H1 (cell line): ENCODE measurements around the gene PGAP3. TPM values are rescaled to one million over a fixed set of nuclear protein-coding genes. Genes with fewer than 3 reads are reported as not detected.

Source experiments
- ATF2 ChIP-seq: IDR thresholded peaks from 2 replicates; pipeline ENCODE4 v1.6.1; 2012; ENCODE audit warnings: low read length, inconsistent platforms
- ATF3 ChIP-seq: IDR thresholded peaks from 2 replicates; pipeline ENCODE4 v1.6.1; 2011; ENCODE audit warnings: low read depth, mild to moderate bottlenecking, low read length; ENCODE audit not compliant: insufficient read depth
- KDM4A ChIP-seq: IDR thresholded peaks from one replicate; pipeline ENCODE4 v1.7.1; 2012; ENCODE audit warnings: low read depth, mild to moderate bottlenecking, moderate library complexity, low read length, inconsistent platforms; ENCODE audit not compliant: severe bottlenecking
- POLR2AphosphoS5 ChIP-seq: IDR thresholded peaks from 2 replicates; pipeline ENCODE4 v1.6.1; 2011; ENCODE audit warnings: low read depth, low read length
- RNF2 ChIP-seq: fragments of 200-900, 300-1000 bp; sonication (generic); IDR thresholded peaks from 2 replicates; pipeline ENCODE4 v1.7.1; 2016; ENCODE audit warnings: borderline replicate concordance, low read depth, mild to moderate bottlenecking, antibody characterized with exemption, low read length; ENCODE audit not compliant: poor library complexity, severe bottlenecking; ENCODE audit errors: missing control alignments
- RXRA ChIP-seq: IDR thresholded peaks from 2 replicates; pipeline ENCODE4 v1.6.1; 2011; ENCODE audit warnings: low read depth, mild to moderate bottlenecking, low read length, moderate library complexity; ENCODE audit not compliant: insufficient read depth
- SIRT6 ChIP-seq: IDR thresholded peaks from one replicate; pipeline ENCODE4 v1.7.1; 2012; ENCODE audit warnings: low read length, inconsistent platforms
- YY1 ChIP-seq: IDR thresholded peaks from 2 replicates; pipeline ENCODE4 v1.6.1; 2011; ENCODE audit warnings: low read depth, mild to moderate bottlenecking, low read length
- polyA plus RNA-seq, 7 experiments: library from polyadenylated mRNA; depleted of rRNA in 3 of 7; stranded (reverse) in 5 of 7; unstranded in 2 of 7; fragments of >200 nt in 5 of 7; fragments of 200-250 nt in 2 of 7; gene quantifications; 1 replicate in 5 of 7; 2 replicates in 1 of 7; 4 replicates in 1 of 7; pipeline versions ENCODE4 v1.2.1 to v1.2.3, GENCODE V29; 2011 to 2013; ENCODE audit warnings: missing spikeins in 2 of 7, mixed read lengths in 2 of 7
- total RNA-seq: library from RNA; stranded (reverse); fragmentation: NEBNext Ultra II Directional; extraction: Animal tissue kit (Norgen Biotek cat#: 25700); gene quantifications from 2 replicates; pipeline ENCODE4 v1.2.1, GENCODE V29; 2021

The PGAP3 gene
- total and polyA plus RNA-seq, 2 of the 8 experiments (the other 6 are each of a cell fraction or from before 2014, with no cell fraction given), result 21.0 to 30.7 TPM

GRCh38 chr17:39632153-39632941 lies 55.5 kb downstream of the PGAP3 start (continued):
- TF ChIP-seq RNF2 (no peak), ATF2 (no peak), SIRT6 (no peak), ATF3 (no peak), KDM4A (no peak), RXRA (no peak), YY1 (no peak), POLR2AphosphoS5 (no peak)
